Measurements from ENCODE around the gene MYO9A.
"Not testable (repeated sequence)": the region's sequence is repeated elsewhere in the genome, so short reads cannot be mapped to it uniquely, and the experiment has no call there.

MYO9A gene

DNA sequence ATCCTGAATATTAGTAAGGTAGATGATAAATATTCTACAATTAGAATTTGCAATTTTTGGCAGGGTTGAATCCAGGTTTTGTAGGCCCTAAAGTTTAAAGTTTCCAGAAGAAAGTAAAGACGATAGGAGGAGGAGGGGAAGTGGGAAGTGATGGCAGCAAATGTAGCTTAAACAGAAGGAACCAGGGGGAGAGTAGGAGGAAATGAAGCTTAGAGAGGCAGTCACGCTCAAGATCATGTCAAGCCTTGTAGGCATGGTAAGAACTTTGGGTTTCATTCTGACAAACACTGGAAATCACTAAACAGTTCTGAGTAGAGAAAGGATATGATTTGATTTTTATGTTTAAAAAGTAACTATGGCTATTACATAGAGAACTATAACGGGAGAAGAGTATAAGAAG lies 243.7 kb downstream of the MYO9A start:
- DNase-seq (ENCODE audit: low read depth) = no peak

DNA sequence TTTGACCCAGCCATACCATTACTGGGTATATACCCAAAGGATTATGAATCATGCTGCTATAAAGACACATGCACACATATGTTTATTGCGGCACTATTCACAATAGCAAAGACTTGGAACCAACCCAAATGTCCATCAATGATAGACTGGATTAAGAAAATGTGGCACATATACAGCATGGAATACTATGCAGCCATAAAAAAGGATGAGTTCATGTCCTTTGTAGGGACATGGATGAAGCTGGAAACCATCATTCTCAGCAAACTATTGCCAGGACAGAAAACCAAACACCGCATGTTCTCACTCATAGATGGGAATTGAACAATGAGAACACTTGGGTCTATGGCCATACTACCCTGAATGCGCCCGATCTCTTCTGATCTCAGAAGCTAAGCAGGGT lies 259.7 kb downstream of the MYO9A start:
- not testable (repeated sequence) for DNase-seq (ENCODE audit: low read depth)

DNA sequence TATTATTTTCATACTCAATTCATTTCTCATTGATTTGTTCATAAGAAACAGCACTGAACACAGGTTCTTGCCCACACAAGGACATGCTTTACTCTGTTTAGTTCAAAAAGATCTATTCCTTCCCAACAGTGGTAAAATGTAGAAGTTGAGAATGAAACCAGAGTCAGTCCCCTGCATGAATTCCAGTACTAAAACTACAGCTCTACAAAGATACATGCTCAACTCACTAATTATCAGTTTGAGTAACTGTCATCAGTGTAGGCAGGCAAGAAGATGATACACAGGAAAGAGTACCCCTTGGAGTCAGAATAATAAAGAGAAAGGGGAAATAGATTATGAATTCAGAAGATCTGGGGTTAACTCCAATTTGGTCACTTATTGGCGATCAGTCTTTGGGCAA lies 264.4 kb downstream of the MYO9A start:
- DNase-seq (ENCODE audit: low read depth) = no peak

DNA sequence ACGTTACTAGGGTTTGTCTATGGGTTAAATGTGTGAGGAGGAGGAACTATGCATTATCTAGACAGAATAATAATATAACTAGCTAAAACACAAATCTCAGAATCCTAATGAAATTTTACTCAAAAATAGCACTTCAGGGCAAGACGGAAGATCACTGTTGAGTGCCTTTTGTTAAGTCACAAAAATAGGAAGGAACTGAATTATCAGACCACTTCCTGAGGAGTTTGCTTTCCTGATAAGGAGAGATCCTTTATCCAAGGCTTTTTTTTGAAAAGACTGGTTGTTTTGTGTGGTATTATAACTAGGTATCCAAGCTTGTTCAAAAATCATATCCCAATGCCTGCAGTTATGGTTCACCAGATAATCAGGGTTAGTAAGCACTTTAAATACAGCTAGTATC lies 273.0 kb downstream of the MYO9A start:
- no peak for DNase-seq (ENCODE audit: low read depth)

DNA sequence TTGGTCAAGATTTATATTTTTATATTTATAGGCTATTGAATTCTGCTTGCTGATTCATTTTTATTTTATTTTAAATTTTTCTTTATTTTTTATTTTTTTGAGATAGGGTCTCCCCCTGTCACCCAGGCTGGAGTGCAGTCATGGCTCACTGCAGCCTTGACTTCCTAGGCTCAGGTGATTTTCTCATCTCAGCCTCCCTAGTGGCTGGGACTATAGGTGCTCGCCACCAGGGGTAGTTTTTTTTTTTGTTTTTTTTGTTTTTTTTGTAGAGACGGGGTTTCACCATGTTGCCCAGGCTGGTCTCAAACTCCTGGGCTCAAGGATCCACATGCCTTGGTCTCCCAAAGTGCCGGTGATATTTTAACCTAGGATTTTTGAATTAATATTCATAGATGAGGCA lies 276.4 kb downstream of the MYO9A start:
- no peak for DNase-seq (ENCODE audit: low read depth)

DNA sequence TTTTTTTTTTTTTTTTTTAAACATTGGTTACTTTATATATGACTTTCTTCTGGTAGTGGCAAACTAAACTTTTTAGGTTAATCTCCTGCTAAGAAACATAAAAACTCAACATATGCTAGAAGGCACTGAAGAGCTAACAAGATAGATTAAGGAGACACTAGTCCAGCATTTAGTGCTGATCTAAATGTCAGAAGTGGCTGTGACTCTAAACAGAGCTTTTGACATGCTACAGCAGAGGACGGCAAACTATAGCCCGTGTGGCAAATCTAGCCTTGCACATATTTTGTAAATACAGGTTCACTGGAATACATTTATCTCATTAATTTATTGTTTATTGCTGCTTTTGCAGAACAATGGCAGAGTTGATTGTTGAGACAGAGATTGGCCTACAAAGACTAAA lies 287.0 kb downstream of the MYO9A start:
- no peak for DNase-seq (ENCODE audit: low read depth)

DNA sequence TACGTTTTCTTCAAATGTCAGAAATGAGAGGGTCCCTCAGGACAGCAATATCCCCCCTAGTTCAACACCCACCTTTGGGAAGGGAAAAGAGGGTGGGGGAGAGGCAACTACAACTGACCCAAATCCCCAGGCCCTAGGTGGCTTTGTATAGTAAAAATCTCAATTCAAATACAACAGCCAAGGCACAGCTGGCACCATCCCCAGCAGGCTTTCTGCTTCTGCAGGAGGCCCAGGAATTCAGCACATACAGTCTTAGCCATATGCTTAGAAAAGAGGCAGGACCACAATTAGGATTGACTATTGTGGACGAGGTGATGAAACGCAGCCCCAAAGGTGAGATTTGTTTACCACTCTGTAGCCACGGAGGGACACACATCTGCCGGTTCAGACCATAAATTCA lies 291.8 kb downstream of the MYO9A start:
- no peak for DNase-seq (ENCODE audit: low read depth)

DNA sequence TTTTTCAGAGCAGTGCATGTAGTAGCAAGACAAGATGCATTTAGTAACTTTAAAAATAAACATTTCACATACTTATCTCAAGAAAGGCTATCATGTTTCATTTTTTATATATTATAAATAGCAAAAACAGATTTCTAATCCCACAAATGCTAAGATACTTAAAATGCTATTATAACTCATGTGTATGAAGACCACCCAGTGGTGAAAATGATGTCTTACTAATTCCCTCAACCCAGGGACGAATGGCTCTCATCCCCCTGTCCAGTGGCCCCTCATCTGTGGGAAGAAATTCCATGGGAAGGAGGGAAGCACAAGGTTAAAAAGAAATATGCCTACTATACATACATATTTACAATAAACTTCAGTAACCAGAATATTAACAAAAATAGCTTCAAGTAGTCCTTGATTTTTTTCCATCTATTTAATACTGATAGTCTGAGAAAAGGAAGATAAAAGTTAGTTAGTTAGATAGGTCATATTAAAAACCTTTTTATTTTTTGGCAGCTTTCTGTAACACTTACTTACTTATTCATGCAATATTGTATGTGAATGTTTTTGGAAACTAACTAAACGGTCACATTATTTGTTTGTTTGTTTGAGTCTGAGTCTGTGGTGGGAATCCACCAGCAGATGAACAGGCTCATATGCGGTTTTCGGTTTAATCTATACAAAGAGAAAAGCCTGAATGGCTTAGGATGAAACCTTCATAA lies 292.8 kb downstream of the MYO9A start:
- DNase-seq (ENCODE audit: low read depth) = no peak

DNA sequence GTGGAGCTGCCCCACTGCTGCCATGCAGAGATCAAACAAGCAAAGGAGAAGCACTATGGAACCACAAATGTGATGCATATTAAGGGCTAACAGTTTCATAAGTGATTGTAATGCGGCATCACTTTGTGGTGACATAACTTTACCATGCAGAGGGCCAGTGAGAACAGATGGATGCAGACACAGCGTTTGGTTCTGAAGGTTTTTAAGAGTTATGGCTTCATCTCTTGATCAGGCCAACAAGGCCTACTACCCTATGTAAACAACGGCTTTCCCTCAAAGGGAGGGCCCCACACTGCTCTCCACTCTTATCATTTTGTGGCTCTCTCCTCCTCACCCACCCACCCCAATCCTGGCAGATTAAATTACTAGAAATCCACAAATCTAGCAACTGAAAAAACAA lies 294.1 kb downstream of the MYO9A start:
- no peak for DNase-seq (ENCODE audit: low read depth)

DNA sequence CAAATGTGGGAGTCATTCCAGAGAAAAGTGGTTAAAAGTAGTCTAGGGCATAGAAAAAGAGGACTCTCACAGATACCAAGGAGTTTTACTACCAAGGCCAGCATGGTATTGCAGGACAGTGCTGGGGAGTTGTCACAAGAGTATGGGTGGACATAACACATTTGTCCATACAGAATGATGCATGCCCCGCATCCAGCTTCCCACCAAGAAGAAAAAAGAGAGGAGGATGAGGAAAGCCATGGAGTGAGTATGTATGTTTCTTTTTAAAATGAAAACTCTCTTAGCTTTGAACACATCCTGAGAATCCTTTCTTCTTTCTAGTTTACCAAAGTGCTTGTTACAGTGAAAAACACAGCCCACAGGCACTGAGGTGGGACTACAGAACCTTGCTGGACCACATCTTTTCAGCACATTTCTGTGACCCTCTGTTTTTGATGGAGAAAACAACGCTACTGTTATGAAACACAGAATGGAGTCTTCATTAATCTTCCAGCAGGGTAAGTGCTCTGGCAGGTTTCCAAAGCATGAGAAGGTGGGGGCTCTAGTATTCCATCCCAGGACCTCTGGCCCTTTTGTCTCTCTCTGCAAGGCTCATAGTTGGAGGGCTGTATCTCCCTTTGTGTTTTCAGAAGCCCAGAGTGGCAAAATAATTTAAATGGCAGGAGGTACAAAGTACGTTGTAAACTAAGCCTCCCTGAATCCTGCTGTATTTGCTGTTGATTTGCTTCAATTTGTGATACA lies 294.9 kb downstream of the MYO9A start:
- no peak for DNase-seq (ENCODE audit: low read depth)

DNA sequence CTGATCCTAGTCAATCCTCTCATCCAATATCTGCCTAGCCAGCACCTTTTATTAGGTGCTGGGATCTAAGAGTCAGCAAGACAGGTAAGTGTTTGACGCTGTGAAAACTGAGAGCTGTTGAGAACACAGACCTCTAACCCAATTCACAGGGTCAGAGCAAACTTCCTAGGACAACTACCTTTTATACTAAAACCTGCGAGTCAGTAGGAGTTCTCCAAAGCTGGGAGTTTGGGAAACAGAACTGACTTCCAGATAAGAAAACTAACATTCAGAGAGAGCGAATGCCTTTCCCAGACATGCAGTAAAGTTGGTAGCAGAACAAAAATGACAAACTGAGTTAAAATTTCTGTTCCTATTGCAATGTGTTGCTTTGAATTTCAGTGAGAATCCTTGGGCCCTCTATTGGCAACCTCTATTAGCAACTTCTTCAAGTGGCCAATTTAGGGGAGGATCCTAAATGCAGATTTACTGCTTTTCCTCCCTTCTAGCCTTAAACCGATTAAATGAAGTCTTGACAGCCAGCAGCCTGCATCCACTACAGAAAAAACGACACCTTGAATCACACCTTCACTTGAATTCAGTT lies 296.3 kb downstream of the MYO9A start:
- no peak for DNase-seq (ENCODE audit: low read depth)

DNA sequence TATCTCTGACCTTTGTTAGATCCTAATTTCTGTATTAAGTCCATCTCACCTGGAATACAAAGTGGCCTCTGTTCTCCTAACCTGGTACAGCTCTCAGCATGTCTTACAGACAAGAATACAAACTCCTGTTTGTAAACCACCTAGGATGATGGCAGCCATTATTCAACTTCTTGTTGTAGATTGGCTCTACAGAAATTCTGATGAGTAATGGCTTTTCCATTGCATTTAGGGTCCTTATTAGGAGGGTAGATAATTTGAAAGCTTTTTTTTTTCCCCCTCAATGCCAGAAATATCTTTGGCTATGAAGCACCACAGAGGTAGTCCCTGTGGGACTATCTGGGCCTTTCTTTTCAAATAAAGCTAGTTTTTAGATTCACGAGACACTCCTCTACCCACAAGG lies 297.8 kb downstream of the MYO9A start:
- no peak for DNase-seq (ENCODE audit: low read depth)

DNA sequence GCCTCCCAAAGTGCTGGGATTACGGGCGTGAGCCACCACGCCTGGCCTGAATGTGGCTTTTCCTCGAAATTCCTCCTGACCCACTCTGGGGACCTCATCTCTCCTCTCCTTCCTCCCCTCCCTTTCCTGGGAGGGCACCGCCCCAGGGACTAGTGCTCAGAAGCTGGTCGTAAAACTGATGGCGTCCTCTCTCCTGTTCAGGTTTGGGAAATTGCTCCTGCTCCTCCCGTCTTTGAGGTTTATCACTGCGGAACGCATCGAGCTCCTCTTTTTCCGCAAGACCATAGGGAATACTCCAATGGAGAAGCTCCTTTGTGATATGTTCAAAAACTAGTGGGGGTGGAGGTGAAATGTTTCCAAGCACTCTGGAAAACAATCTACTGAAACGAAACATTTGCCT lies 300.6 kb downstream of the MYO9A start:
- no peak for DNase-seq (ENCODE audit: low read depth)

DNA sequence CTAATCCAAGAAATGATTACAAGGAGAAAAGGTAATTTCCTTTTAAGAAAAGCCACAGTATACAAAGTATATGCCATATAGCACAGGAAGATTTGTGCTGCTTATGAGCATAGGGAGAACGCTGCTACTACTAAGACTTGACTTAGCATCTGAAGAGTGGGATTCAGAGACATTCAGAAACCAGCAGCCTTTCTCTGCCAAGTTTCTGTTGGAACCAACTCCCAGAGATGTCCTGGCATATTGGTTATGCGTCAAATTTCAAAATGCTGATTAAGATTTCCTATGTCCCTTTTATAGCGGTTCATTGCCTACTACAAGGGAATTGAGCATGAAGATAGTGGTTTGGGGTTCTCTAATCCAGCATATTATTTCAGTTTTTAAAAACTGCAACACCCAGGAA lies 302.6 kb downstream of the MYO9A start:
- no peak for DNase-seq (ENCODE audit: low read depth)

DNA sequence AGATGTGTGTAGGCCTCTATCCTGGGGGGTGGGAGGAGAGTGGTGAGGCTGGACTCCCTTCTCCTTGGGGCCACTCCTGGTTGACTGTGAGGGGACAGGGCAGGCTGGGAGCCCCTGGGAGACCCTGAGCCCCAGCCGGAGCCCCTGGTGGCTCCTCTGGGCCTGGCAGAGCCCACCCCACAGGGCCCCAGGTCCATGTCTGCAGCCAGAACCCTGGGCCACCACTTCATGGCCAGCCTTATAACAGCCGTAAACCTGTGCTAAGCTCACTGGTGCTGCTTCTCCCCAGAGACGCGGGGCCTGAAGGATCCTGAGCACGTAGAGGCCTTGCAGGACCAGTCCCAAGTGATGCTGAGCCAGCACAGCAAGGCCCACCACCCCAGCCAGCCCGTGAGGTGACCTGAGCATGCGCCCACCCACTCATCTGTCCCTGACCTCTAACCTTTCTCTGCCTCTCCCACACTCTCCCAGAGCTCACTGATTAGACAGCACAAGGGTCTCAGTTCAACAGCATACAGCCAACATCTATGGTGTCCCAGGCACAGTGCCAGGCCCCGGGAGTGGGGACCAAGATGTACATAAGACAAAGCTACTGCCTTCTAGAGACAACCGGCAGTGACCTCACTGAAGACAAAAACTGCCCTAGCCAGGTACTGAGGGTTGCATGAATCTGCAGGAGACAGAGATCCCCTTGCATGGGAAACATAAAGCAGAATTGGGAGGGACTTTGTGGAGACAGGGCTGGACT lies 304.1 kb downstream of the MYO9A start:
- no peak for DNase-seq (ENCODE audit: low read depth)

DNA sequence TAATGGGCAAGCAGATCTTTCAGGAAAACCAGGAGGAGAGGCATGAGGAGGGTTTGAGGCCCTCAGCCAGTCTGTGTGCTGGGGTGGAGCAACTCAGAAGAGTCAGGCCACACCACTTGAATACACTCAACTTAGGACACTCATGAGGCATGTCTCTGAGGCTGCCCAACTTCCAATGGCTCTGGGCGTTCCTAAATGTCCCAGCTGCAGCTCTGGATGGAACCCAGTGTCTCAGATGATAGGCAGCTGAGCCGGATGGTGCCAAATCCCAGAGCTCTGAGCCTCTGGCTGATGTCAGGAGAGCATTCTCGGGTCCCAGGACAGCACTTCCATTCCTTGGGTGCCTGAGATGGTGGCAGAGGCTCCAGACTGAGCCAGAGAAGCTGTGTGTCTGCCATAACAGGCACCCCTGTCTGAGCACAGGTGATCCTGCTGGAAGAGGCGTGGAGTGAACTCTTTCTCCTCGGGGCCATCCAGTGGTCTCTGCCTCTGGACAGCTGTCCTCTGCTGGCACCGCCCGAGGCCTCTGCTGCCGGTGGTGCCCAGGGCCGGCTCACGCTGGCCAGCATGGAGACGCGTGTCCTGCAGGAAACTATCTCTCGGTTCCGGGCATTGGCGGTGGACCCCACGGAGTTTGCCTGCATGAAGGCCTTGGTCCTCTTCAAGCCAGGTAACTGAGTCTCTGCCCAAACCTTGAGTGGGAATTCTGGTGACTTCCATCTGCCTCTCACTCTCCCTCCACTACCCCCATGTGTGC lies 304.8 kb downstream of the MYO9A start:
- DNase-seq (ENCODE audit: low read depth) = no peak

DNA sequence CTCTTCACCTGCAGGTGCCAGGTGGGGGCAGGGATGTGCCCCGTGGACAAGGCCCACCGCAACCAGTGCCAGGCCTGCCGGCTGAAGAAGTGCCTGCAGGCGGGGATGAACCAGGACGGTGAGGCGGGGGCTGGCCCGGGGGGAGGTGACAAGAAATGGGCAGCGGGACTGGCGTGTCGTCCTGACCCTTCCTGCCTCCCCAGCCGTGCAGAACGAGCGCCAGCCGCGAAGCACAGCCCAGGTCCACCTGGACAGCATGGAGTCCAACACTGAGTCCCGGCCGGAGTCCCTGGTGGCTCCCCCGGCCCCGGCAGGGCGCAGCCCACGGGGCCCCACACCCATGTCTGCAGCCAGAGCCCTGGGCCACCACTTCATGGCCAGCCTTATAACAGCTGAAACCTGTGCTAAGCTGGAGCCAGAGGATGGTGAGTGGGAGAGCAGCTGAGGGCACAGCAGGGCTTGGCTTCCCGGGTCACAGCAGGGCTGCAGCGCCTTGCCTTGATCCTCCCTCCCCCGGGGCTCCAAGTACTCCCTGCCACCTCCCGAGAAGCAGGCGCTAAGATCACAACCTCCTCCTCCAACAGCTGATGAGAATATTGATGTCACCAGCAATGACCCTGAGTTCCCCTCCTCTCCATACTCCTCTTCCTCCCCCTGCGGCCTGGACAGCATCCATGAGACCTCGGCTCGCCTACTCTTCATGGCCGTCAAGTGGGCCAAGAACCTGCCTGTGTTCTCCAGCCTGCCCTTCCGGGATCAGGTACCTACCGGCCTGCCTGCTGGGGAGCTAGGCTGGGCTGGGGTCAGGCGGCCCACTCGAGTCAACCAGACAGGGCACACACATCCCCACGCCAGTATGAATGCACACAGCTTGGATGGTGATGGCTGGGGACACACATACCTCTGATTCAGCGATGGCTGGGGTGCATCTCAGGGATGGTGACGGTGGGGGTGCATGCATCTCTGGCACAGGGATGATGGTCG lies 305.9 kb downstream of the MYO9A start:
- no peak for DNase-seq (ENCODE audit: low read depth)

DNA sequence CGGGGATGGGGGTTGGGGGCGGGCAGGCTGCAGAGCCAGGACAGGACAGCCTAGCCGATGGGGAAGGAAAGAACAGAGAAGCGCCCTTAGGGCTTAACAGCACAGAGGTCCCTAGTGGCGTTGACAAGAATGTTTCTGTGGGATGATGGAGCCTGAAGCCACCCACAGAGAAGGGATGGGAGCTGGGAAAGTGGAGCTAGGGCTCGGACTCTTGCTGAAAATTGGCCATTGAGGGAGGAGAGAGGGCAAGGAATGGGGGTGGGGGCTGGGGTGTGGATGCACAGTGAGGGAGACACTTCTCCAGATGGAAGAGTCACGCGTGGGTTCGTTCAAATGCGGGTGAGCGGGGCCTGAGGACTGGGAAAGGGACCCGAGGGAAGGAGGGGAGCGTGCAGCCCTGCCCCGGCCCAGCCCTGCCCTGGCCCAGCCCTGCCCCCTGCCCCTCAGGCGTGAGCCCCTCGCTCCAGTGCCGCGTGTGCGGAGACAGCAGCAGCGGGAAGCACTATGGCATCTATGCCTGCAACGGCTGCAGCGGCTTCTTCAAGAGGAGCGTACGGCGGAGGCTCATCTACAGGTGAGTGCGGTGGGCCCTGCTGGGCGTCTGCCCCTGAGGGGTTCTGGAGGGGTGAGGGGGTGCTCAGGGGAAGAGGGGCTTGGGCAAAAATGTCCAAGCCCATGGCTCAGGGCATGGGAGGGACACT lies 306.8 kb downstream of the MYO9A start:
- no peak for DNase-seq (ENCODE audit: low read depth)

DNA sequence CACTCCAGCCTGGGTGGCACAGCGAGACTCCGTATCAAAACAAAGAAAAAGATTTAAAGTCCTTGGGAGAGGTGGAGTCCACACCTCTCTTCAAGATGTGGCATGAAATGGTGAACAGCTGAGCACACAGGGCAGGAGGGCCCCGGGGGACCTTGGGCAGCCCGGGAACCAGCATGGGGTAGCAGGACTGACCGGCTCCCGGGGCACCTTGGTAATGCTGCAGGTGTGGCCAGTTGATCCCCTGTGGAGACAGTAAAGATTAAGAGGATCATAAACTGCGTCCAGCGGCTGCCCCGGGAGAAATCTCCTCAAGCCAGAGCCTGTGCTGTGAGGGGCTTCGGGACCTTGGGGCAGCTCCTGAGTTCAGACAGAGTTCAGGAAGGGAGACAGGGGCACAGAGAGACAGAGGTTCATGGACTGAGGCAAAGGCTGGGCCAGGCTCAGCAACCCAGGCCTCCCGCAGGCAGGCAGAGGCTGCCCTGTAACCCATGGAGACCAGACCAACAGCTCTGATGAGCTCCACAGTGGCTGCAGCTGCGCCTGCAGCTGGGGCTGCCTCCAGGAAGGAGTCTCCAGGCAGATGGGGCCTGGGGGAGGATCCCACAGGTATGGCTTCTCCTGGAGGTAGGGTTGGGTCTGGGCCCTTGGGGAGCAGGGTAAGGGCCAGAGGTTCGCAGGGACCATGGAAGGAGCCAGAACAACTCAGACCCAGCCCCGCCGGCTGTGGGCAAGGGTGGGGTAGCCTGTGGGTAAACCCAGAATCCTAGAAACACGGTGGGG lies 307.5 kb downstream of the MYO9A start, which contains the start of gene NR2E3:
NR2E3 (plus strand) TSS at position 299 of the 780 bp plus-strand sequence; CDS start at position 489, 190 bp downstream.
- no peak for DNase-seq (ENCODE audit: low read depth)
